ENCODE data around the gene FUT7.

Gene FUT7

DNA sequence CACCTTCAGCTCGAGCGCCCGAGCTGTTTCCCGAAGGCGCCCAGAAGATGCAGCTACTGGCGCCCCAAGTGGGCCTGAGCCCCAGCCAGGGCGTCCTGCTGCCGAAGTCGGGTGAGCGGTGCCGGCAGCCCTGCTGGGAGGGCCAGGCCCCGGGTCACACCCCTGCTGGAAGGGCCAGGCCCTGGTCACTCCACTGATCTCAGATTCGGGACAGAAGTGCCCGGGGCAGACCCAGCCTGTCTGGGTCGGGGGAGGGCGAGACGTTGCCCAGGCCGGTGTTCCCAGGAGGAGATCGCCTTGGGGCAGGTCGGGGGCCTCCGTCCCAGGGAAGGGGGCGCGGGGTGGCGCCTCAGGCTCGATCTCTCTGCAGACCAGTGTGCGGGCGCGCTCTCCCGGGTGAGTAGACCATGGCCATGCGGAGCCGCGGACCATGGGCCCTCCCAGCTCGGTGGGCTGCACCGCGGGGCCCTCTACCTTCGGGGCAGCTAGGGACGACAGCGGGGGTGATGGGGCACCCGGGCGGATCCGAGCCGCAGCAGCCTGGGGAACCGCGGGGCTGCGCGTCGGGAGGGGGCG is 46.8 kb downstream of the FUT7 start:
- Histone ChIP-seq H3K9me3 (ENCODE audit: control insufficient read depth in 5 of 5, low read length in 5 of 5) (no peaks in the 10 kb centered on the region), H3K4me1 (ENCODE audit: control insufficient read depth in 5 of 5, insufficient read depth in 5 of 5, low read length in 5 of 5) (peaks cover 0 to 32% (median 16%) of the 10 kb centered on the region in 5 donors), H3K4me3 (ENCODE audit: low read depth in 1 of 5, low read length in 5 of 5) (no peak overlapping the region), H3K9ac (ENCODE audit: low read length in 5 of 5) (no peak overlapping the region), H3K27me3 (ENCODE audit: control insufficient read depth in 5 of 5, insufficient read depth in 4 of 5, low read length in 5 of 5) (peaks cover 10 to 40% (median 21%) of the 10 kb centered on the region in 5 donors), H3K36me3 (ENCODE audit: control insufficient read depth in 5 of 5, insufficient read depth in 5 of 5, low read length in 5 of 5) (no peaks in the 10 kb centered on the region), H3K27ac (ENCODE audit: low read depth, low read length) (no peak overlapping the region)

DNA sequence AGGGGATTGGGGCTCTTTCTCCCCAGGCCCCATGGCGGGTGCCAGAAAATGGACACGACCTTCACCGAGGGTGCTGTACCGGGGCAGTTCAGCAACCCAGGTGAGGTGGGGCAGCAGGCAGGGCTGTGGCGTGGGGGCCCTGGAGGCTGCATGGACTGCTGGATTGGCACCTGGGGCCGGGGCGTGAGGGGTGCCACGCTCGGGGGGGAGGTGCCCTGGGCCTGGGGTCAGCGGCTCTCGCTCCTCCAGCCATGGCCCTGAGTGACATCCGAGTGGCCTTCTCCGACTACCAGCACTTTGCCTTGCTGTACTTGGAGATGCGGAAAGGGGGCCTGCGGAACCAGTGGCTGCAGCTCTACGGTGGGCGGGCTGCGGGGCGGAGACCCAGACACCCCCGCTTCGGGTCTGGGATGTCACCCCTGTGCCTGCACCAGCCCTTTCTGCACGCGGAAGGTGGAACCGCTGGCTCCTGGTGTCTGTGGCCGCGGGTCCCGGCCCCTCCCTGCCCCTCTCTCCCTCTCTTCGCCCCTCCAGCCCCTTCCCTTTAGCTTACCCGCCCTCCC is 47.3 kb downstream of the FUT7 start:
- H3K27ac ChIP-seq (ENCODE audit: low read depth, low read length) = no peak overlapping the region
- H3K9ac ChIP-seq (ENCODE audit: low read length in 5 of 5) = no peak overlapping the region

DNA sequence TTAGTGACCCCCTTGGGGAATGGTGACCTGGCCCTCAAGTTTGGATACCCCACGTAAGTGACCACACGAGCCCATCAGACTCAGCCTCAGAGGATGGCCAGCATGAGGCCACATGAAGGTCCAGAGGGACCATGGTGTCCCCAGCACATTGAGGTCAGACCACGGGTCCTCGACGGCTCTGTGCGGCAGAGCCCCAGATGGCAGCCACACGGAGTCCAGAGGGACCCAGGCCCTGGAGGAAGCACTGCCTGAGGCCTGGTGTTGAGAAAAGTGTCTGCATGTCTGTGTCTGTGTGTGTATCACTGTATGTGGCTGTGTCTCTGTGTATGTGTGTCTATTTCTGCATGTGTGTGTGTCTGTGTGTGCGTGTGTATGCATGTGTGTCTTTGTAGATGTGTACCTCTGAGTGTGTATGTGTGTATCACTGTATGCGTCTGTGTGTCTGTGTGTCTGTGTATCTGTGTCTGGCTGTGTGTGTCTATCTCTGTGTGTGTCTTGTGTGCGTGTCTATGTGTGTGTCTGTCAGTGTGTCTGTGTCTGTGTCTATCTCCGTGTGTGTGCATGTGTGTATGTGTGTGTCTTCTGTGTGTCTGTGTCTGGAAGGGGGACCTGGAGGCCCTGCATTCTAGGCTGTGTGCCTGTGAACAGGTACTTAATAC is 48.1 kb downstream of the FUT7 start:
- no peak overlapping the region for H3K27ac ChIP-seq (ENCODE audit: low read depth, low read length)
- no peaks in the 10 kb centered on the region for H3K9me3 ChIP-seq (ENCODE audit: control insufficient read depth in 5 of 5, low read length in 5 of 5)
- peaks cover 10 to 40% (median 21%) of the 10 kb centered on the region in 5 donors for H3K27me3 ChIP-seq (ENCODE audit: control insufficient read depth in 5 of 5, insufficient read depth in 4 of 5, low read length in 5 of 5)
- peaks cover 0 to 38% (median 16%) of the 10 kb centered on the region in 5 donors for H3K4me1 ChIP-seq (ENCODE audit: control insufficient read depth in 5 of 5, insufficient read depth in 5 of 5, low read length in 5 of 5)
- H3K4me3 ChIP-seq (ENCODE audit: low read depth in 1 of 5, low read length in 5 of 5) = no peak overlapping the region
- no peaks in the 10 kb centered on the region for H3K36me3 ChIP-seq (ENCODE audit: control insufficient read depth in 5 of 5, insufficient read depth in 5 of 5, low read length in 5 of 5)
- H3K9ac ChIP-seq (ENCODE audit: low read length in 5 of 5) = no peak overlapping the region

More for the DNA sequence above, 47.3 kb downstream of the FUT7 start:
- peaks cover 10 to 40% (median 21%) of the 10 kb centered on the region in 5 donors for H3K27me3 ChIP-seq (ENCODE audit: control insufficient read depth in 5 of 5, insufficient read depth in 4 of 5, low read length in 5 of 5)
- no peaks in the 10 kb centered on the region for H3K36me3 ChIP-seq (ENCODE audit: control insufficient read depth in 5 of 5, insufficient read depth in 5 of 5, low read length in 5 of 5)
- peaks cover 0 to 32% (median 16%) of the 10 kb centered on the region in 5 donors for H3K4me1 ChIP-seq (ENCODE audit: control insufficient read depth in 5 of 5, insufficient read depth in 5 of 5, low read length in 5 of 5)
- H3K9me3 ChIP-seq (ENCODE audit: control insufficient read depth in 5 of 5, low read length in 5 of 5) = no peaks in the 10 kb centered on the region
- H3K4me3 ChIP-seq (ENCODE audit: low read depth in 1 of 5, low read length in 5 of 5) = no peak overlapping the region

DNA sequence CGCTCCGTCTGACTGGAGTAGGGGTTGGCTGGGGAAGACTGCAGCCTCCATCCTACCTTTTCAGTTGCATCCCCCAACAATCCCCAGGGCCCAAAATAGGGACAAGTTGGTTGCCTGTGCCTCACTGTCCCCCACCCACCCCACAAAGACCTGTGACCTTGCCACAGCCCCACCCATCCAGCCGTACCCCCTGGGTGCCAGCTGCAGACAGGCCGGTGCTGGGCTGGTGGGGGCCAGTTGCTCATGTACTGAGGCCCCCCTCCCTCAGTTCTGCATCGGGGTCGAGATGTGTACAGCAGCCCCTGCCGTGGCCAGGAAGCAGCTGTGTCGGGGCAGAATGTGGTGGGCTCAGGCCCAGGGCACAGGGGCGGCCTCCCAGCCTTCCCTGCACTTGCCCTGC is 48.7 kb downstream of the FUT7 start:
- Histone ChIP-seq H3K9ac (ENCODE audit: low read length in 5 of 5) (no peak overlapping the region), H3K27me3 (ENCODE audit: control insufficient read depth in 5 of 5, insufficient read depth in 4 of 5, low read length in 5 of 5) (peaks cover 10 to 40% (median 21%) of the 10 kb centered on the region in 5 donors), H3K27ac (ENCODE audit: low read depth, low read length) (no peak overlapping the region), H3K4me3 (ENCODE audit: low read depth in 1 of 5, low read length in 5 of 5) (no peak overlapping the region), H3K4me1 (ENCODE audit: control insufficient read depth in 5 of 5, insufficient read depth in 5 of 5, low read length in 5 of 5) (peaks cover 0 to 39% (median 17%) of the 10 kb centered on the region in 5 donors), H3K36me3 (ENCODE audit: control insufficient read depth in 5 of 5, insufficient read depth in 5 of 5, low read length in 5 of 5) (no peaks in the 10 kb centered on the region), H3K9me3 (ENCODE audit: control insufficient read depth in 5 of 5, low read length in 5 of 5) (no peaks in the 10 kb centered on the region)

DNA sequence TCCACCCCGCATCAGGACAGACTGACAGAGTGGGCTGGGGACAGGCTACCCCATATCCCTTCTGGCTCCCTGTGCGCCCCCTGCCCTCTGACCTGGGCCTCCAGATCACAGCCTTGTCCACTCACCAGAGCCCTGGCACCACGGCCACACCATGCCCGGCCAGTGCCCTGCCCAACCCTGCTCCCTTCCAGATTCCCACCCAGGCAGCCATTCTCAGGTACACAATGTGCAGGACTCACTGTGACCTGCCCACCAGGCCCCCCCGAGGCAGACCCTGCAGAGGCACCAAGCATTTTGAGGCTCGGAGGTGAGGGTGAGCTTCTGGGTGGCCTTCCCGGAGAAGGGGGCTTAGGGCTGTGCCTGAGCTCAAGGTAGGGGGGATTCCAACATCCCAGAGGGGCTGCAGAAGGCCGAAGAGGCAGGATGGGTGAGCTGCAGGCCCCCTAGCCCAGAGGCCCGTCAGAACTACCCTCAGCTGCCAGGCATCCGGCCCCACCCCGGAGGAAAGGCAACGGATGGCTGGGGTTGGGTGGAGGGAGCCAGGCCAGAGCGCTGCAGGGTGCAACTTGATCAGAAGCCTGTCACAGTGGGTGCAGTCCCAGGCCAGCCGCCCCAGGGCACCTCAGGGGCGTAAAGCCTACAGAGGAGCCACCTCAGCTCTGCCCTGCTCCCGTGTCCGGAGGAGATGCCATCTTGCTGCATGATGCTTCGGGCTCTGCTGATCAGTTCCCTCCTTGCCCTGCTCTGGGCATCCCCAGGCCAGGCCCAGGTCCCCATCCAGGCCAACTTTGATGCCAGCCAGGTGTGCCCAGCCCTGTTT is 49.4 kb downstream of the FUT7 start, which contains the start of gene LCNL1:
LCNL1 (plus strand) TSS at position 762 of the 820 bp plus-strand sequence. CDS start 594 bp downstream, outside the sequence.
- H3K4me3 ChIP-seq (ENCODE audit: low read depth in 1 of 5, low read length in 5 of 5) = no peak within 1 kb of the TSS
- H3K27me3 ChIP-seq (ENCODE audit: control insufficient read depth in 5 of 5, insufficient read depth in 4 of 5, low read length in 5 of 5) = peaks cover 10 to 40% (median 21%) of the 10 kb centered on the region in 5 donors
- peaks cover 0 to 46% (median 24%) of the 10 kb centered on the region in 5 donors for H3K4me1 ChIP-seq (ENCODE audit: control insufficient read depth in 5 of 5, insufficient read depth in 5 of 5, low read length in 5 of 5)
- peak within 1 kb of the TSS in 1 of 5 donors; percentile 20 for H3K9ac ChIP-seq (ENCODE audit: low read length in 5 of 5)
- no peaks in the 10 kb centered on the region for H3K36me3 ChIP-seq (ENCODE audit: control insufficient read depth in 5 of 5, insufficient read depth in 5 of 5, low read length in 5 of 5)
- H3K9me3 ChIP-seq (ENCODE audit: control insufficient read depth in 5 of 5, low read length in 5 of 5) = no peaks in the 10 kb centered on the region
- H3K27ac ChIP-seq (ENCODE audit: low read depth, low read length) = no peak within 1 kb of the TSS

DNA sequence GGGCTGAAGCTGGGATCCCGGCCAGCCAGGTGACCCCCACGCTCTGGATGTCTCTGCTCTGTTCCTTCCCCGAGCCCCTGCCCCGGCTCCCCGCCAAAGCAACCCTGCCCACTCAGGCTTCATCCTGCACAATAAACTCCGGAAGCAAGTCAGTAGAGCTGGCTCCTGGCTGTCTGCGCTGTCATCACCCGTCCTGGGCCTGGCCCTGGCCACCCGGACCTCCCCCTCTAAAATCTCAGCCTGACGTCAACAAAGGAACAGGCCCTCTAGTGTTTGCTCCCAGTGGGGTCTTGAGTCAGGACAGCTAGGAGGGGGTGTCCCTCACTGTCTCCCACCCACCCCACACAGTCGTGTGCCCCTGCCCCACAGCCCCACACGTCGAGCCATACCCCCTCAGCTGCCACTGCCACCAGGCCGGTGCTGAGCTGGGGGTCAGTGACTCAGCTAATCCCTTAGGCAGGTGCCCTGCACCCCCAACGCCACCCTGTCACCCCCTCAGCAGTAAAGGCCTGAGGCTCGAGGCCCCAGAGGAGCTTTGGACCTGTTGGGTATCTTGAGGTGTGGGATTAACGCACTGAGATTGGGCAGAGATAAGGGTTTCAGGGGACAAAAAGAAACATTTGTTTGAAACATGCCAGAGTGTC is 50.2 kb downstream of the FUT7 start:
- Histone ChIP-seq H3K27me3 (ENCODE audit: control insufficient read depth in 5 of 5, insufficient read depth in 4 of 5, low read length in 5 of 5) (peaks cover 10 to 40% (median 21%) of the 10 kb centered on the region in 5 donors), H3K36me3 (ENCODE audit: control insufficient read depth in 5 of 5, insufficient read depth in 5 of 5, low read length in 5 of 5) (no peaks in the 10 kb centered on the region), H3K9me3 (ENCODE audit: control insufficient read depth in 5 of 5, low read length in 5 of 5) (no peaks in the 10 kb centered on the region), H3K4me3 (ENCODE audit: low read depth in 1 of 5, low read length in 5 of 5) (no peak overlapping the region), H3K4me1 (ENCODE audit: control insufficient read depth in 5 of 5, insufficient read depth in 5 of 5, low read length in 5 of 5) (peaks cover 0 to 52% (median 31%) of the 10 kb centered on the region in 5 donors), H3K9ac (ENCODE audit: low read length in 5 of 5) (no peak overlapping the region), H3K27ac (ENCODE audit: low read depth, low read length) (no peak overlapping the region)

DNA sequence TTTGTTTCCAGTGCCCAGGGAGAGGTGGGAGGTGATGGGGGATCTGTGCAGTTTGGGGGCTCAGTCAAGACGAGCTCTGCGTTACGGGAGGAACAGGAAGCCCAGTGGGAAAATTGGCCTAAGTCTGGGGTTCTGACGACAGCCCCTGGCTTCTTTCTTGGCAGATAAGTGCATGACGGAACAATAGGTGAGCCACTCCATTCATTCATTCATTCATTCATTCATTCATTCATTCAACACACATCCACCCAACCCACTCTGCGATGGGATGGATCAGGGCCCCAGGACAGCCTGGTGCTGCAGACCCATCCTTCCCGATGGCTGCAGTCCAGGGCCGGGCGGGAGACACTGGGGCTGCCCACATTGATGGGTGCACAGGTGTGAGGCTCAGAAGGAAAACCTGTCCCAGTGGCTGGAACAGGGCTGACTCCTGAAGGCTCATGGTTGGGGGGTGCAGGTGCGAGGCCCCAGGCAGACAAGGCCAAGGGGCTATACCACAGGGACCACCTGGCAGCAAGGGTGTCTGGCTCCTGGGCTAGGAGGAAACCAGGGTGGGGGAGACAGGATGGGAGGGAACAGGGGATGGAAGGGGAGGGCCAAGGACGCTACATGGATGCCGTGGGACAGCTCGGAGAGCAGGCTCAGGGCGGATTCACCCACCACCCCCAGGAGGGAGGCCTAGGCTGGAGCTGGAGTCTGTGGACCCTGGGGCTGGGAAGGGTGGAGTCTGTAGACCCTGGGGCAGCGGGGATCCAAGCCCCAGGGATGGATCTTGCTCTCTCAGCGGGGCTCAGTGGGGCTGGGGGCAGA is 51.0 kb downstream of the FUT7 start:
- H3K36me3 ChIP-seq (ENCODE audit: control insufficient read depth in 5 of 5, insufficient read depth in 5 of 5, low read length in 5 of 5) = no peaks in the 10 kb centered on the region
- H3K9me3 ChIP-seq (ENCODE audit: control insufficient read depth in 5 of 5, low read length in 5 of 5) = no peaks in the 10 kb centered on the region
- H3K4me3 ChIP-seq (ENCODE audit: low read depth in 1 of 5, low read length in 5 of 5) = no peak overlapping the region
- H3K27ac ChIP-seq (ENCODE audit: low read depth, low read length) = no peak overlapping the region
- H3K9ac ChIP-seq (ENCODE audit: low read length in 5 of 5) = no peak overlapping the region
- peaks cover 10 to 38% (median 21%) of the 10 kb centered on the region in 5 donors for H3K27me3 ChIP-seq (ENCODE audit: control insufficient read depth in 5 of 5, insufficient read depth in 4 of 5, low read length in 5 of 5)
- H3K4me1 ChIP-seq (ENCODE audit: control insufficient read depth in 5 of 5, insufficient read depth in 5 of 5, low read length in 5 of 5) = peaks cover 0 to 59% (median 31%) of the 10 kb centered on the region in 5 donors
